Skeletal muscle satellite cell (primary cell): ENCODE measurements around the gene COQ2.

Experiments
- H3K27me3 ChIP-seq: 2 replicates; pipeline ENCODE4 v1.7.0; 2013; ENCODE audit warnings: low read length; ENCODE audit not compliant: control insufficient read depth, insufficient read depth
- H3K36me3 ChIP-seq: 2 replicates; pipeline ENCODE4 v1.7.0; 2013; ENCODE audit warnings: mild to moderate bottlenecking, control low read depth, low read length; ENCODE audit not compliant: insufficient read depth
- H3K4me1 ChIP-seq: 2 replicates; pipeline ENCODE4 v1.7.0; 2013; ENCODE audit warnings: low read length; ENCODE audit not compliant: control insufficient read depth, insufficient read depth
- H3K4me2 ChIP-seq: 2 replicates; pipeline ENCODE4 v1.7.0; 2013; ENCODE audit warnings: mild to moderate bottlenecking, low read length
- H3K4me3 ChIP-seq: 2 replicates; pipeline ENCODE4 v1.7.0; 2013; ENCODE audit warnings: low read length
- H3K9ac ChIP-seq: 2 replicates; pipeline ENCODE4 v1.7.0; 2013; ENCODE audit warnings: mild to moderate bottlenecking, low read depth, low read length, moderate library complexity
- H3K9me3 ChIP-seq: replicated peaks from 2 replicates; pipeline ENCODE4 v1.7.0; 2013; ENCODE audit warnings: mild to moderate bottlenecking, control low read depth, low read length

Gene COQ2

DNA sequence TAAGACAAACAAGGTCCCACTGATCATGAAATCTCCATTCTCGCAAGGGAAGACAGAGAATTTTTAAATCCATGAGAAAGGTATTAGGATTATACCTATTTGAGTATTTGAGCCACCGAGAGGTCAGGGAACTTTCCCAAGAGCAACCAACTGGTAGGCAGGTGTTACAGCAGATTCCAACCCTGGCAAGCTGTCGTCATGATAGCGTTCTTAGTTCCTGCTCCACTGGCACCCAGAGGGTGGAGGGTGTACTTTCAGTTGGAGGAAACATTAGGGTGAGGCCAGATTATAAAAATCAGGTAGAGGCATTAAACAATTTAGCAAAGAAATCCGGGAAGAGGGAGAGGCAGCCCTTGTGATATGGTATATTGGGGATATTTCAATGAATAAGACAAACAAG, 23.3 kb downstream of the COQ2 start:
- Histone ChIP-seq H3K36me3 (no peaks in the 10 kb centered on the region), H3K4me1 (peaks cover 28% of the 10 kb centered on the region), H3K27me3 (no peaks in the 10 kb centered on the region), H3K9ac (no peak overlapping the region), H3K9me3 (no peaks in the 10 kb centered on the region), H3K4me3 (no peak overlapping the region), H3K4me2 (no peak overlapping the region)

DNA sequence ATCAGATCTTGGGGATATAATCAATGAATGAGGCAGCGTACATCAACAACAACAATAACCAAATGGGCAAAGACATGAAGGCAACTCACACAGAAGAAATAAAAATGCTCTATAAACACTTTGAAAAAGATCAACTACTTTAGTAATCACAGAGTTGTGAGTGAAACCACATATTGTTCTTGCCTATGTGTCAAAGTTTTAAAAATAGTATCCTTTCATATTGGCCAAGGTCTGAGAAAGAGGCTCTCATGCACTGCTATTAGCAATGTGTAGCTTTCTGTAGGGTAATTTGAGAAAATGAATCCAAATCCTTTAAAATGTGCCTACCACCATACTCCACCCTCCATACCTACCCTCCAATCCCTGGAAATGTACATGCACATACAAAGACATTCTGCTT, 25.0 kb downstream of the COQ2 start:
- H3K27me3 ChIP-seq: no peaks in the 10 kb centered on the region
- no peak overlapping the region for H3K9ac ChIP-seq
- no peak overlapping the region for H3K4me2 ChIP-seq
- no peaks in the 10 kb centered on the region for H3K9me3 ChIP-seq
- H3K36me3 ChIP-seq: no peaks in the 10 kb centered on the region
- H3K4me1 ChIP-seq: peaks cover 32% of the 10 kb centered on the region
- no peak overlapping the region for H3K4me3 ChIP-seq

DNA sequence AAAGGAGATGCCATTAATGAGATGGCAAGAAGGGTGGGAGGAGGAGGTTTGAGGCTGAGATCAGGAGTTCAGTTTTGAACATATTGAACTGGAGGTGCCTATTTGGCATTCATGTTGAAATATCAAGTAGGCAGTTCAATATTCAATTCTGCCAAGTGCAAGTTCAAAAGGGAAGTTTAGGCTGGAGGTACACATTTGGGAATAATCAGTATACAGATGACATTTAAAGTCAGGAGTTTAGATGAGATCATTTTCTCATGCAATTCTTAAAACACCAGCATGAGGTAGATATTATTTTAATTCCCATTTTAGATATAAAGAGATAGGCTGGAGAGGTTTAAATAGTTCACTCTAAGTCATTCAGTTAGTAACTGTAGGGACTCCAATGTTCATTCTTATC, 26.1 kb downstream of the COQ2 start:
- Histone ChIP-seq H3K36me3 (no peaks in the 10 kb centered on the region), H3K4me2 (no peak overlapping the region), H3K27me3 (no peaks in the 10 kb centered on the region), H3K4me3 (no peak overlapping the region), H3K4me1 (peaks cover 32% of the 10 kb centered on the region), H3K9me3 (no peaks in the 10 kb centered on the region), H3K9ac (no peak overlapping the region)

DNA sequence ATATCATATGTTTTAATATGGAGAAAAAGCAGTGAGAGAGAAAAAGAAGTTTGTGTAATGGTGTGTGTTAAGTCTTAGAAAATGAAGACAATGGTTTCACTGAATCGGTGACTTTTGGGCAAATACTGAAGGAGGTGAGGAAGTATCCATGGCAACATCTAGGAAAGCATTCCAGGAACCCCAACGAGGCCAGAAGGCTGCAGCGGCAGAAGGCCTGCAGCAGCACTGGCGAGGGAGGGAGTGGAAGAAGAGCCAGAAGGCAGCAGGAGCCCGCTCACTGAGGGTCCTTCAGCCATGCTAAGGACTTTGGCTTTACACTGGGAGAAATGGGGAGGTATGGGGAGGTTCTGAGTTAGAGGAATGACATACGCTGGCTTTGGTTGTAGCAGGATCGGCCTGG, 26.8 kb downstream of the COQ2 start:
- Histone ChIP-seq H3K4me3 (no peak overlapping the region), H3K27me3 (no peaks in the 10 kb centered on the region), H3K9me3 (no peaks in the 10 kb centered on the region), H3K36me3 (no peaks in the 10 kb centered on the region), H3K9ac (no peak overlapping the region), H3K4me2 (no peak overlapping the region), H3K4me1 (peaks cover 32% of the 10 kb centered on the region)

DNA sequence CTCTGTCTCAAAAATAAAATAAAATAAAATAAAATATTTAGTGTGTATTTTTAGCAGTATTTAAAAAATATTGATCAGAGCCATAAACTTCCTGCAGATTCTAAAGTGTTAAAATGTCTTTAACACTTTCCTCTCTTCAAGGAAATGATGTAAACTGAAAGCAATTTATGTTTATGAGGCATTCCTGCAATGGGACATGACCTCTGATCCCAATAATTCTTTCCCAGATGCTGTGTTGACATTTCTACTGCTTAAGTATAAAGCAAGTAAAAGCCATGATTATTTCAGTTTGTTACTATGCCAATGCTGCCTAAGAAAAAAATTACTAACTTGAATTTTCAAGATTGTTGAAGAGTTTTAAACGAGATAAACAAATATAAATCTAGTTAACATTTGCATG, 29.0 kb downstream of the COQ2 start:
- Histone ChIP-seq H3K9me3 (no peaks in the 10 kb centered on the region), H3K4me2 (no peak overlapping the region), H3K9ac (no peak overlapping the region), H3K36me3 (no peaks in the 10 kb centered on the region), H3K4me1 (peaks cover 35% of the 10 kb centered on the region), H3K27me3 (no peaks in the 10 kb centered on the region), H3K4me3 (no peak overlapping the region)

DNA sequence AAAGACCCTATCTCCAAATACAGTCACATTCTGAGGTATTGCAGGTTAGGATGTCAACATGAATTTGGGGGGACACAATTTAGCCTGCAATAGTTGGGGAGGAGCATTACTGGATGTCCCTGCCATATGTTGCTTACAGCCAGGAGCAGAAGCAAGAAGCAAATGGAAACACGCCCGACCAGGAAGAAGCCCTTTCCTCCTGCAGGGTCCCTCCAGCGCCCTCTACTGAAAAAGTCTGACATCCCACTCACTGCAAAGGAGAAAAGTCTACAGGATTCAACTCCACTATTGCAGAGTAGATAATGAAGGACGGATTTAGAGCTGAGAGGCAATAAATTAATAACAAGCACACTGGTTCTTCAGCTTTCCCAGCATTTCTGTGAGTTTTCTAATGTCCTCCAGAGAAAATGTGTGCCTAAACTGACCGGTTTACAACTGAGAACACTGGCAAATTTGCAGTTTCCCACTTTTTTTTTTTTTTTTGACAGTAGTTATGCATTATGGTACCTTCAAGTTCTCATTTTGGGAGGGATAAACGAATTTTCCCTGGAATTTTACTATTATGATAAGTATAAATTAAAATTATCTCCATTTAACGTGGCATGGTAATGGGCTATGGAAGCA, 31.7 kb downstream of the COQ2 start:
- H3K4me1 ChIP-seq: peaks cover 18% of the 10 kb centered on the region
- H3K4me2 ChIP-seq: no peak overlapping the region
- no peaks in the 10 kb centered on the region for H3K27me3 ChIP-seq
- H3K36me3 ChIP-seq: no peaks in the 10 kb centered on the region
- no peak overlapping the region for H3K4me3 ChIP-seq
- no peaks in the 10 kb centered on the region for H3K9me3 ChIP-seq
- H3K9ac ChIP-seq: no peak overlapping the region

DNA sequence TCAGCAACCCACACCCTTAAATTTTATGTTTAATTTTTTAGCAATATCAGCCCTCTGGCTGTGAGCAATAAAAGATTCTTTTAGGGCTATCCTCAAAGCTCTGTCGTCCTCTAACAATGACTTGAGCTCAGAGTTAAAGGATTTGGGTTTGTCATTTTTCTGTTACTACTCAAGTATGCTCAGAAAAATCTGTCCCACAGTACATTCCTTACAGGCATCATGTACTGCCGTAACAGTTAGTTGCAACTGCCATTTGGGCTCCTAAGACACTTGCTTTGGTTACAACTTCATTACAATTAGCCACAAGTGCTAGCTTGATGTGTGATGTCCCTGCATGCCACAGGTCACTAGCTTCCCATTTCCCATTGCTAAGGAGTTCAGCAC, 33.2 kb downstream of the COQ2 start:
- Histone ChIP-seq H3K27me3 (no peaks in the 10 kb centered on the region), H3K4me1 (peaks cover 8% of the 10 kb centered on the region), H3K36me3 (no peaks in the 10 kb centered on the region), H3K9me3 (no peaks in the 10 kb centered on the region), H3K9ac (no peak overlapping the region), H3K4me2 (no peak overlapping the region), H3K4me3 (no peak overlapping the region)

DNA sequence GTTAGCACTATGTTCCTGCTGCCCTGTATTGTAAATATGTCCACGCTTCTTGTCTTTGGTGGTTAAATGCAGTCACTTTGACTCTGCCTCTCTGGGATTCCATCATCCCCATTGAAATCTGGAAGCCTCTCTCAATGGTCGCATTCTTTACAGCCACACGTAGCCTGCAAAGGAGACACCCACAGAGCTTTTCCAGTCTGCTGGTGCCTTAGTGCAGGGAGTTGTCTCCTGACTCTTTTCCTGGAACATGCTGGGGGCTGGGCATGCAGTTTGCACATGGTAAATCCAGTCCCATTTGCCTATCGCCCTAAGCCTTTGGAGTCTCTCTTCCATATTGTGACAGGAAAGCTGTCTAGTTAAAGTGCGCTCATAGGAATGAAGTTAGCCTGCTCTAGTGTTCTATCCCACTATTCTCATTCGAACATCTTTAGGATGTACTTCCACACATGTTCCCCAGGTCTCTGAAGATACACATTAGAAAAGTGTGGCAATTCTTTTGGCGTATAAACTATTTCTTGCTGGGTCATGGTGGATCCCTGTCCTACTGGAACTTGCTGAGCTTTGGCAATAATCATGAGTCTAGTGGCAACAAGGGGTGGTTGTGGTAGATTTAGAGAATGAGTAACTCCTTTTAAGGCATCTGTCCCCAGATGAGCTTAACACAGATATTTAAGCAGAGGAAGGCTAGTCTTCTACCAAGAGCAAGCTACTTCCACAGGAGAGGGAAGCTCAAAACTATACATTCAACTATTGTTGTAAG, 33.7 kb downstream of the COQ2 start:
- Histone ChIP-seq H3K4me2 (no peak overlapping the region), H3K36me3 (no peaks in the 10 kb centered on the region), H3K27me3 (no peaks in the 10 kb centered on the region), H3K9me3 (no peaks in the 10 kb centered on the region), H3K4me3 (no peak overlapping the region), H3K4me1 (peaks cover 3% of the 10 kb centered on the region), H3K9ac (no peak overlapping the region)

DNA sequence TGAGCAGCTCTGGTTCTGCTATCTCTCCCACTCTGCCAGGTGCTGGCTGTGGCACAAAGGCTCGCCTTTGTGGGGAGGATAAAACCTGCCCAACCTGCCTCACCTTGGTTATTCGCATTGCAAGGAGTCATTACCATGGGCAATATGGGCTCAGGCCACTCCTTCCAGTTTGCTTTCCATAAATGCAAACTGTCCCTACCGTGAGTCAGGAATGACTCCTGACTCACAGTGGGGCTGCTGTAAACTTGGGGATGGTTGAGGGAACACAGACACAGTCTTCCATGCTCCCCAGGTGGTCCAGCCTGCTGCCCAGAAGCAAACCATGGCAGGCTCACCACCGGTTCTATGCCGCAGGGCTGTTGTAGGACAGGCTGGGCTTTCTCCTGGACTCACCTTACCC, 36.1 kb downstream of the COQ2 start:
- no peak overlapping the region for H3K9ac ChIP-seq
- H3K4me3 ChIP-seq: no peak overlapping the region

DNA sequence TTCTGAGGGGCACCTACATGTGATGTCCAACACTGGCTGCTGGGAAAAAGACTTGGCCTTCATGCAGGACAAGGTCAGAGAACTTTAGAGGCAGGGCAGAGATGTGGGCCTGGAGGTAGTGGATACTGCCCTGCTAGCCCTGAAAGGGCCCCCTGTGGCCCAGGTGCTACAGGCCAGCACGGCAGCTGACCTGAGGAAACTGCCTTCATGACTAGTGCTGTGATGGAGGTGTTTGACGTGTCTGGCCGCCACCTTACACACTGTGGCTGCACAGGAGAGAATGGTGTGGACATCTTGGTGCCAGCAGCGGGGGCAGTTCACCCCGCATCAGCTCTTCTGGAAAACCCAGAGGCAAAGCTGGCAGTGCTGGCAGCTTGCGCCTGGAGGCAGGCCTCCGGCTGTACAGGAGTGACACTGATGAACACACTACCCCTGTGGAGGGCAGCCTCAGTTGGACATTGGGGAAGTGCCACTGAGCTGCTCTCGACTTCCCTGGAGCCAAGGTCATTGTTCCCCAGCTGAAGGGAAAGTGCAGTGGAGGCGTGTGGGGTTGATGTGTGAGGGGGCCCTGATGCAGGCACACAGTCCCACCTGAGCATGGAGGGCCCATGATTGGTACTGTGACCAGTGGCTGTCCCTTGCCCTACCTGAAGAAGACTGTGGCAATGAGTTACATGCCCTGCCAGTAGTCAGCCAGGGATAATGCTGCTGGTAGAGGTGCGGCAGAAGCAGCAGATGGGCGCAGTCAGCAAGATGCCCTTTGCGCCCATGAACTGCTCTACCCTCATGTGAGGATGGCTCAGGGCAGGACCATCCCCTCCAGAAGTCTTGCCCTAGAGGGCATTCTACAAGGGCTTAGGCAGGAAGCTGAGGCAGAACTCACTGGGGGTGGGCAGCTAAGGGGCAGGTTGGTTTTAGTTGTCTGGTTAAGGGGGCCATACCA, 36.9 kb downstream of the COQ2 start:
- Histone ChIP-seq H3K9me3 (no peaks in the 10 kb centered on the region), H3K4me2 (no peak overlapping the region), H3K9ac (no peak overlapping the region)

More for the DNA sequence above, 36.1 kb downstream of the COQ2 start:
- Histone ChIP-seq H3K9me3 (no peaks in the 10 kb centered on the region), H3K27me3 (no peaks in the 10 kb centered on the region), H3K4me2 (no peak overlapping the region), H3K4me1 (peaks cover 3% of the 10 kb centered on the region), H3K36me3 (no peaks in the 10 kb centered on the region)

DNA sequence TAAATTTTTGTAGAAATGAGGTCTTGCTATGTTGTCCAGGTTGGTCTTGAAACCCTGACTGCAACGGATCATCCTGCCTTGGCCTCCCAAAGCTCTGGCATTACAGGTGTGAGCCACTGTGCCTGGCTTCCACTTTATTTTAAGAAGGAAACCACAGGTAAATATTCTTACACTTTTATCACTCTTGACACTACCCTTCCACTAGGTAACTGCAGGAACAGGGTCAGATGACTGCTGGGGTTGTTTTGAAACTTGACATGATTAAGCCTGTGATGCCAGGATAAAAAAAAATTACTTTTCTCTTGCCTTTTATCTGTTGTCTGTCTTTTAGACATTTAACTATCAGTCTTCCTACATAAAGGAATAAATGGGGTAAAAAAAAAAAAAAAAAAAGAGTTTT, 43.5 kb downstream of the COQ2 start:
- H3K9me3 ChIP-seq: no peaks in the 10 kb centered on the region
- no peak overlapping the region for H3K9ac ChIP-seq
- no peaks in the 10 kb centered on the region for H3K4me1 ChIP-seq
- H3K4me3 ChIP-seq: no peak overlapping the region
- no peaks in the 10 kb centered on the region for H3K36me3 ChIP-seq
- no peaks in the 10 kb centered on the region for H3K27me3 ChIP-seq
- H3K4me2 ChIP-seq: no peak overlapping the region

More for the DNA sequence above, 36.9 kb downstream of the COQ2 start:
- peaks cover 3% of the 10 kb centered on the region for H3K4me1 ChIP-seq
- no peaks in the 10 kb centered on the region for H3K36me3 ChIP-seq
- H3K27me3 ChIP-seq: no peaks in the 10 kb centered on the region
- H3K4me3 ChIP-seq: no peak overlapping the region
